Testis (tissue), 2 donors: ENCODE data around the gene PON2.

Experiments
- CTCF ChIP-seq, 3 experiments: fragments of 450-650 bp in 2 of 3; fragments of 200-600 bp in 1 of 3; sonication (generic) in 1 of 3; IDR thresholded peaks; one replicate each; pipeline ENCODE4 v1.5.1; 2016 to 2019; ENCODE audit warnings: antibody characterized with exemption in 3 of 3, mild to moderate bottlenecking in 2 of 3, moderate library complexity in 1 of 3
- POLR2A ChIP-seq: fragments of 450-650 bp; IDR thresholded peaks from one replicate; pipeline ENCODE4 v1.6.1; 2017; ENCODE audit warnings: antibody characterized with exemption, mild to moderate bottlenecking, moderate library complexity

GRCh38 chr7:95394370-95394769 lies 40.5 kb downstream of the PON2 start:
- no peak for TF ChIP-seq CTCF (IDR thresholded peaks at IDR 0.05)
- TF ChIP-seq POLR2A, result no peak
